ENCODE data around the gene RB1. TPM values are rescaled to one million over a fixed set of nuclear protein-coding genes. Genes with fewer than 3 reads are reported as not detected.

The RB1 gene
- total and polyA plus RNA-seq, 9 of the 15 experiments (the other 6 are each of a cell fraction or from before 2014, with no cell fraction given): 5.0 to 23.8 (median 17.9) TPM

GRCh38 chr13:48483575-48483974 lies 180.0 kb downstream of the RB1 start:
- Histone ChIP-seq H3K36me3 (ENCODE audit: control insufficient read depth, insufficient read depth, low read length) (peaks cover 3% of the 10 kb centered on the region; the same call in 1 of the 3 replicates), H3K9me3 (replicated peaks; ENCODE audit: control insufficient read depth, insufficient read depth, low read depth, low read length) (no peaks in the 10 kb centered on the region), H3K27ac (ENCODE audit: extremely low read depth, low read depth, low read length) (no peak overlapping the region), H3K79me2 (ENCODE audit: control insufficient read depth, insufficient read depth, low read length) (no peaks in the 10 kb centered on the region), H4K20me1 (replicated peaks; ENCODE audit: control insufficient read depth, insufficient read depth, low read length) (no peaks in the 10 kb centered on the region), H3K4me1 (replicated peaks in 1 of 2; ENCODE audit: control insufficient read depth in 2 of 2, insufficient read depth in 2 of 2, low read length in 2 of 2) (no peaks in the 10 kb centered on the region), H3K4me3 (no peak overlapping the region), H3K4me2 (ENCODE audit: insufficient read depth, low read length) (no peak overlapping the region), H3K9ac (ENCODE audit: insufficient read depth in 1 of 2, low read depth in 2 of 2, low read length in 2 of 2) (no peak overlapping the region), H2AFZ (ENCODE audit: low read depth, low read length) (no peak overlapping the region), H3K9me1 (ENCODE audit: control insufficient read depth, insufficient read depth, low read length) (no peaks in the 10 kb centered on the region), H3K27me3 (ENCODE audit: control insufficient read depth in 2 of 2, insufficient read depth in 2 of 2, low read length in 2 of 2) (no peaks in the 10 kb centered on the region)
- BruUV-seq (replicated peaks): no TSS peak
- ChIA-PET CTCF (ENCODE audit: low intra/inter-chr PET ratio) (no interaction called here), POLR2A (no interaction called here)
- DNase-seq (ENCODE audit: extremely low read depth in 1 of 4, low spot score in 3 of 4) (no peak), ATAC-seq (no peak), FAIRE-seq (no peak)
- TF ChIP-seq TSHZ1 (CRISPR knock-in tag; IDR thresholded peaks at IDR 0.05) (no peak), ZFP91 (CRISPR knock-in tag; IDR thresholded peaks at IDR 0.05) (no peak), ZBTB12 (CRISPR knock-in tag; IDR thresholded peaks at IDR 0.05) (no peak), ZNF561 (CRISPR knock-in tag; conservative IDR thresholded peaks at IDR 0.05) (no peak), ZBED1 (IDR thresholded peaks at IDR 0.05) (no peak), ZBTB9 (CRISPR knock-in tag; IDR thresholded peaks at IDR 0.05) (no peak), ELK3 (CRISPR knock-in tag; IDR thresholded peaks at IDR 0.05) (no peak), RCOR1 (IDR thresholded peaks at IDR 0.05; ENCODE audit: borderline replicate concordance in 1 of 2, low read depth in 2 of 2, low read length in 2 of 2) (no peak)
- in situ Hi-C loops (cut with MboI) (no loop called here), intact Hi-C loops (cut with micrococcal nuclease) (no loop called here)
- 87% methylated on average over 3 of the region's 3 CpGs for WGBS (ENCODE audit: insufficient coverage, low coverage, missing lambda C conversion rate)

Data from K562 (cell line).